CD4-positive, alpha-beta memory T cell (primary cell): ENCODE results near the gene LRRC45. TPM values are rescaled to one million over a fixed set of nuclear protein-coding genes. Genes with fewer than 3 reads are reported as not detected.

Experiments
- CTCF ChIA-PET: fragments of 350-600 bp; sonication (Branson Sonifier 250); formaldehyde crosslinking; loops from one replicate; lab custom pipeline; 2021; ENCODE audit warnings: inconsistent platforms; ENCODE audit not compliant: partially characterized antibody; lab: Charles Lee
- POLR2A ChIA-PET: fragments of 350-600 bp; sonication (Branson Sonifier 250); formaldehyde crosslinking; loops from one replicate; lab custom pipeline; 2021; ENCODE audit not compliant: partially characterized antibody; lab: Charles Lee
- DNase-seq, 5 donors: peaks; one replicate each; pipeline versions ENCODE4 v3.0.0 to v3.0.0-alpha.2; 2020 to 2022; ENCODE audit warnings: mixed read lengths in 1 of 5
- H3K27ac ChIP-seq: one replicate; pipeline ENCODE4 v1.7.0; 2013; ENCODE audit warnings: low read depth, low read length
- H3K27me3 ChIP-seq: 2 replicates; pipeline ENCODE4 v1.7.0; 2013; ENCODE audit warnings: mild to moderate bottlenecking, low read length, moderate library complexity; ENCODE audit not compliant: insufficient read depth
- H3K36me3 ChIP-seq: 2 replicates; pipeline ENCODE4 v1.7.0; 2013; ENCODE audit warnings: mild to moderate bottlenecking, low read length, moderate library complexity; ENCODE audit not compliant: insufficient read depth
- H3K4me1 ChIP-seq: 2 replicates; pipeline ENCODE4 v1.7.0; 2013; ENCODE audit warnings: mild to moderate bottlenecking, low read length, moderate library complexity; ENCODE audit not compliant: insufficient read depth
- H3K4me3 ChIP-seq, 2 donors: one replicate each; pipeline ENCODE4 v1.7.0; 2013; ENCODE audit warnings: low read length in 2 of 2, mild to moderate bottlenecking in 1 of 2
- H3K9me3 ChIP-seq, 2 donors: one replicate each; pipeline ENCODE4 v1.7.0; 2013; ENCODE audit warnings: low read length in 2 of 2, control low read depth in 1 of 2; ENCODE audit not compliant: control insufficient read depth in 1 of 2
- H3K27ac Mint-ChIP-seq, 7 donors: one replicate each; pipeline ENCODE4 v1.8.0; 2020 to 2021; ENCODE audit warnings: mixed read lengths in 7 of 7, mild to moderate bottlenecking in 6 of 7, inconsistent platforms in 3 of 7, moderate library complexity in 3 of 7
- H3K27me3 Mint-ChIP-seq, 2 donors: one replicate each; pipeline ENCODE4 v1.8.0; 2020 to 2021; ENCODE audit warnings: mixed read lengths in 2 of 2
- H3K36me3 Mint-ChIP-seq, 2 donors: one replicate each; pipeline ENCODE4 v1.8.0; 2020 to 2021; ENCODE audit warnings: mixed read lengths in 2 of 2, inconsistent platforms in 1 of 2, mild to moderate bottlenecking in 1 of 2
- H3K4me1 Mint-ChIP-seq, 4 donors: one replicate each; pipeline ENCODE4 v1.8.0; 2020 to 2021; ENCODE audit warnings: mixed read lengths in 4 of 4, mild to moderate bottlenecking in 1 of 4
- H3K4me3 Mint-ChIP-seq, 8 donors: one replicate each; pipeline ENCODE4 v1.8.0; 2020 to 2021; ENCODE audit warnings: mixed read lengths in 8 of 8, mild to moderate bottlenecking in 7 of 8, moderate library complexity in 6 of 8, inconsistent platforms in 3 of 8
- H3K9me3 Mint-ChIP-seq, 8 donors: one replicate each; pipeline ENCODE4 v1.8.0; 2020 to 2021; ENCODE audit warnings: mixed read lengths in 8 of 8, mild to moderate bottlenecking in 5 of 8, inconsistent platforms in 3 of 8, moderate library complexity in 1 of 8
- intact Hi-C: fragments of 100-400 bp; cut with micrococcal nuclease; formaldehyde crosslinking; loops from one replicate; pipeline ENCODE4 v1.15.1; 2023
- polyA plus RNA-seq, 2 donors: library from polyadenylated mRNA; unstranded; fragments of 300-500 nt; fragmentation: Illumina TruSeq; gene quantifications; one replicate each; pipeline ENCODE4 v1.2.3, GENCODE V29; 2021
- total RNA-seq, 2 experiments: library from RNA; stranded (reverse); gene quantifications; one replicate each; pipeline ENCODE4 v1.2.3, GENCODE V29; 2021

LRRC45 gene
- total and polyA plus RNA-seq, 4 experiments from 2014 or later, result 5.7 to 18.7 (median 13.1) TPM

- no peak for DNase-seq
- ChIA-PET CTCF (interaction anchor here (1.3 kb wide), 1 partner anchor 82 kb away, joined by 3 read pairs; no protein-coding TSS in a partner anchor), POLR2A (no interaction called here)
- Mint-ChIP-seq H3K36me3 (peaks cover 0 to 1% of the 10 kb centered on the region in 2 donors), H3K27me3 (no peaks in the 10 kb centered on the region), H3K27ac (no peak overlapping the region), H3K4me1 (peaks cover 9 to 22% (median 12%) of the 10 kb centered on the region in 4 donors), H3K4me3 (no peak overlapping the region), H3K9me3 (no peaks in the 10 kb centered on the region)
- Histone ChIP-seq H3K4me3 (no peak overlapping the region), H3K36me3 (no peaks in the 10 kb centered on the region), H3K27ac (no peak overlapping the region), H3K4me1 (peaks cover 11% of the 10 kb centered on the region), H3K27me3 (no peaks in the 10 kb centered on the region), H3K9me3 (no peaks in the 10 kb centered on the region)
- intact Hi-C loops, result no loop called here
Observed at GRCh38 chr17:82041144-82041814, 18.2 kb downstream of the LRRC45 start.

- no peak overlapping the region for H3K27ac Mint-ChIP-seq
- H3K4me3 Mint-ChIP-seq, result no peak overlapping the region
- H3K4me1 Mint-ChIP-seq, result peaks cover 7 to 14% (median 11%) of the 10 kb centered on the region in 4 donors
- no peaks in the 10 kb centered on the region for H3K36me3 ChIP-seq
- H3K27me3 Mint-ChIP-seq, result no peaks in the 10 kb centered on the region
- peaks cover 5% of the 10 kb centered on the region for H3K4me1 ChIP-seq
- intact Hi-C loops, result no loop called here
- no peak for DNase-seq
- POLR2A ChIA-PET, result interaction anchor here (1.4 kb wide), 1 partner anchor 23 kb away, joined by 5 read pairs; the partner anchor contains the start of gene DUS1L
- no peak overlapping the region for H3K27ac ChIP-seq
- H3K36me3 Mint-ChIP-seq, result peaks cover 3 to 7% of the 10 kb centered on the region in 2 donors
- CTCF ChIA-PET, result no interaction called here
- H3K9me3 Mint-ChIP-seq, result no peaks in the 10 kb centered on the region
- no peaks in the 10 kb centered on the region for H3K27me3 ChIP-seq
- H3K4me3 ChIP-seq, result no peak overlapping the region
- no peaks in the 10 kb centered on the region for H3K9me3 ChIP-seq
Observed at GRCh38 chr17:82042649-82043048, 19.5 kb downstream of the LRRC45 start.

- ChIA-PET POLR2A (interaction anchor here (1.4 kb wide), 1 partner anchor 22 kb away, joined by 5 read pairs; the partner anchor contains the start of gene DUS1L), CTCF (interaction anchor here (1.1 kb wide), 1 partner anchor 8 kb away, joined by 3 read pairs; no protein-coding TSS in a partner anchor)
- H3K27me3 Mint-ChIP-seq, result no peaks in the 10 kb centered on the region
- H3K36me3 Mint-ChIP-seq, result peaks cover 3 to 9% of the 10 kb centered on the region in 2 donors
- no peak overlapping the region for H3K4me3 ChIP-seq
- no peak overlapping the region for H3K27ac Mint-ChIP-seq
- DNase-seq, result no peak
- no peaks in the 10 kb centered on the region for H3K9me3 Mint-ChIP-seq
- intact Hi-C loops, result no loop called here
- no peak overlapping the region for H3K27ac ChIP-seq
- no peaks in the 10 kb centered on the region for H3K27me3 ChIP-seq
- H3K4me1 Mint-ChIP-seq, result peaks cover 3 to 10% (median 7%) of the 10 kb centered on the region in 4 donors
- no peaks in the 10 kb centered on the region for H3K9me3 ChIP-seq
- H3K4me3 Mint-ChIP-seq, result no peak overlapping the region
- no peaks in the 10 kb centered on the region for H3K4me1 ChIP-seq
- H3K36me3 ChIP-seq, result no peaks in the 10 kb centered on the region
Observed at GRCh38 chr17:82043507-82043906, 20.4 kb downstream of the LRRC45 start.

- H3K4me1 Mint-ChIP-seq, result peaks cover 2 to 14% (median 6%) of the 10 kb centered on the region in 4 donors
- H3K4me3 Mint-ChIP-seq, result no peak overlapping the region
- H3K27ac ChIP-seq, result no peak overlapping the region
- H3K9me3 Mint-ChIP-seq, result no peaks in the 10 kb centered on the region
- ChIA-PET CTCF (no interaction called here), POLR2A (no interaction called here)
- no peaks in the 10 kb centered on the region for H3K36me3 ChIP-seq
- intact Hi-C loops, result no loop called here
- H3K27me3 ChIP-seq, result no peaks in the 10 kb centered on the region
- no peak for DNase-seq
- no peak overlapping the region for H3K27ac Mint-ChIP-seq
- H3K4me3 ChIP-seq, result no peak overlapping the region
- no peaks in the 10 kb centered on the region for H3K9me3 ChIP-seq
- peaks cover 12% of the 10 kb centered on the region for H3K4me1 ChIP-seq
- peaks cover 3 to 11% of the 10 kb centered on the region in 2 donors for H3K36me3 Mint-ChIP-seq
- no peaks in the 10 kb centered on the region for H3K27me3 Mint-ChIP-seq
Observed at GRCh38 chr17:82045936-82046484, 22.9 kb downstream of the LRRC45 start.

GRCh38 chr17:82046903-82047302, 23.8 kb downstream of the LRRC45 start:
- H3K9me3 Mint-ChIP-seq, result no peaks in the 10 kb centered on the region
- H3K27me3 Mint-ChIP-seq, result no peaks in the 10 kb centered on the region
- peaks cover 2 to 14% (median 6%) of the 10 kb centered on the region in 4 donors for H3K4me1 Mint-ChIP-seq
- Histone ChIP-seq H3K27me3 (no peaks in the 10 kb centered on the region), H3K4me3 (no peak overlapping the region), H3K9me3 (no peaks in the 10 kb centered on the region), H3K4me1 (peaks cover 12% of the 10 kb centered on the region), H3K36me3 (no peaks in the 10 kb centered on the region), H3K27ac (no peak overlapping the region)
- no peak for DNase-seq
- H3K27ac Mint-ChIP-seq, result no peak overlapping the region
- ChIA-PET POLR2A (no interaction called here), CTCF (no interaction called here)
- peak overlapping the region in 1 of 8 donors; percentile 57 for H3K4me3 Mint-ChIP-seq
- H3K36me3 Mint-ChIP-seq, result peaks cover 3 to 11% of the 10 kb centered on the region in 2 donors
- intact Hi-C loops, result no loop called here

GRCh38 chr17:82047379-82047778, 24.3 kb downstream of the LRRC45 start:
- DNase-seq, result no peak
- Histone ChIP-seq H3K27ac (no peak overlapping the region), H3K9me3 (no peaks in the 10 kb centered on the region), H3K4me1 (peaks cover 14% of the 10 kb centered on the region), H3K4me3 (no peak overlapping the region), H3K36me3 (no peaks in the 10 kb centered on the region), H3K27me3 (no peaks in the 10 kb centered on the region)
- Mint-ChIP-seq H3K4me3 (peak overlapping the region in 3 of 8 donors; percentile 50 to 59 (median 52)), H3K27me3 (no peaks in the 10 kb centered on the region), H3K4me1 (peaks cover 2 to 14% (median 6%) of the 10 kb centered on the region in 4 donors), H3K9me3 (peaks cover 0 to 2% (median 0%) of the 10 kb centered on the region in 8 donors), H3K36me3 (peaks cover 3 to 11% of the 10 kb centered on the region in 2 donors), H3K27ac (peak overlapping the region in 3 of 7 donors; percentile 23 to 54 (median 29))
- POLR2A ChIA-PET, result no interaction called here
- CTCF ChIA-PET, result no interaction called here
- intact Hi-C loops, result no loop called here

- intact Hi-C loops, result no loop called here
- Histone ChIP-seq H3K9me3 (no peaks in the 10 kb centered on the region), H3K4me3 (no peak overlapping the region), H3K36me3 (no peaks in the 10 kb centered on the region), H3K27ac (no peak overlapping the region), H3K27me3 (no peaks in the 10 kb centered on the region), H3K4me1 (peaks cover 20% of the 10 kb centered on the region)
- H3K4me1 Mint-ChIP-seq, result peaks cover 2 to 14% (median 9%) of the 10 kb centered on the region in 4 donors
- peak overlapping the region in 1 of 7 donors; percentile 54 for H3K27ac Mint-ChIP-seq
- DNase-seq, result no peak
- CTCF ChIA-PET, result no interaction called here
- peaks cover 3 to 11% of the 10 kb centered on the region in 2 donors for H3K36me3 Mint-ChIP-seq
- no peaks in the 10 kb centered on the region for H3K27me3 Mint-ChIP-seq
- peak overlapping the region in 3 of 8 donors; percentile 50 to 59 (median 52) for H3K4me3 Mint-ChIP-seq
- POLR2A ChIA-PET, result no interaction called here
- peaks cover 0 to 2% (median 0%) of the 10 kb centered on the region in 8 donors for H3K9me3 Mint-ChIP-seq
Observed at GRCh38 chr17:82047914-82048570, 24.9 kb downstream of the LRRC45 start.
